Measurements from ENCODE around the gene CMC1. TPM values are rescaled to one million over a fixed set of nuclear protein-coding genes. Genes with fewer than 3 reads are reported as not detected.

The CMC1 gene
- total RNA-seq, 1 donor from 2014 or later: 8.9 TPM

DNA sequence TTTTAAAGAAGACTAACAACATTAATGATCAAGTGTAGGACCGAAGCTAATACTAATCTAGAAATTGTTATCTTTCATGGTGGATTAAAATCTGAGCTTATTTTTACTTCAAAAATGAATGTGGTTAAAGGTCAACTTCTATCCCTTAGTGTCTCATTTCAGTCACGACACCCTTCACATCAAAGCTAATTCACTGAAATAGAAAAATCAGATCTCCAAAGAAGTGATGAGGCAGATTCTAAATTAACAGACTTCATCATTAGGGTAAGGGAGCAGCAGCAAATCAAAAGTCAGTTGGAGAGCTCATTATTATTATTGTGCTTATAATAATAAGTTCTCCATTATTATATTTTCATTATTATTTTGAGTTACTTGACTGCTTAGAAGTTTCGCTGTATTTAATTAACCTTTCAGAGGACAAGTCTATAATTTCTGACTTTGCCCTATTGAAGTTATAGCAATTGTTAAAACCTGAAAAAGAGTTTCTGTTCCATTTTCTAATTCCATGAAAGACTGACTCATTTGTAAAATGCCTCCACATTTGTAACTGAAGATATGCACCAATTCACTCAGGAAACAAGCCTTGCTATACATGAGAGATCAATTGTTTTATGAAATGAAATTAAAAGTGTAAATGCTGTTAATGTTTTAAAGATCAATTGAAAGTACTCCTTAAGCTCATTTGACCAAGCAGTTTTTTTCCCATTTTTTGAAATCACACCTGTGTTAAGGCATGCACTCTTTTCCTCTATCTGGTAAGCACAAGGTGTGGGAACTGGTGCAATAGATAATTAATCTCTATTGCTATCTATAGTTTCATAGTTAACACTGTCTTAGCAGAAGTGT lies 23.1 kb upstream of the CMC1 start:
- Mint-ChIP-seq H3K4me3 (ENCODE audit: unreplicated experiment) (no peak overlapping the region), H3K27me3 (ENCODE audit: unreplicated experiment) (peaks cover 2% of the 10 kb centered on the region), H3K9me3 (ENCODE audit: unreplicated experiment) (no peaks in the 10 kb centered on the region), H3K36me3 (ENCODE audit: low read depth, unreplicated experiment) (no peaks in the 10 kb centered on the region), H3K27ac (ENCODE audit: unreplicated experiment) (no peak overlapping the region), H3K4me1 (ENCODE audit: unreplicated experiment) (no peaks in the 10 kb centered on the region)
- DNase-seq (ENCODE audit: low spot score): no peak
- TF ChIP-seq, protein P1, sequence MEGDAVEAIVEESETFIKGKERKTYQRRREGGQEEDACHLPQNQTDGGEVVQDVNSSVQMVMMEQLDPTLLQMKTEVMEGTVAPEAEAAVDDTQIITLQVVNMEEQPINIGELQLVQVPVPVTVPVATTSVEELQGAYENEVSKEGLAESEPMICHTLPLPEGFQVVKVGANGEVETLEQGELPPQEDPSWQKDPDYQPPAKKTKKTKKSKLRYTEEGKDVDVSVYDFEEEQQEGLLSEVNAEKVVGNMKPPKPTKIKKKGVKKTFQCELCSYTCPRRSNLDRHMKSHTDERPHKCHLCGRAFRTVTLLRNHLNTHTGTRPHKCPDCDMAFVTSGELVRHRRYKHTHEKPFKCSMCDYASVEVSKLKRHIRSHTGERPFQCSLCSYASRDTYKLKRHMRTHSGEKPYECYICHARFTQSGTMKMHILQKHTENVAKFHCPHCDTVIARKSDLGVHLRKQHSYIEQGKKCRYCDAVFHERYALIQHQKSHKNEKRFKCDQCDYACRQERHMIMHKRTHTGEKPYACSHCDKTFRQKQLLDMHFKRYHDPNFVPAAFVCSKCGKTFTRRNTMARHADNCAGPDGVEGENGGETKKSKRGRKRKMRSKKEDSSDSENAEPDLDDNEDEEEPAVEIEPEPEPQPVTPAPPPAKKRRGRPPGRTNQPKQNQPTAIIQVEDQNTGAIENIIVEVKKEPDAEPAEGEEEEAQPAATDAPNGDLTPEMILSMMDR (IDR thresholded peaks at IDR 0.05; ENCODE audit: unreplicated experiment): no peak

DNA sequence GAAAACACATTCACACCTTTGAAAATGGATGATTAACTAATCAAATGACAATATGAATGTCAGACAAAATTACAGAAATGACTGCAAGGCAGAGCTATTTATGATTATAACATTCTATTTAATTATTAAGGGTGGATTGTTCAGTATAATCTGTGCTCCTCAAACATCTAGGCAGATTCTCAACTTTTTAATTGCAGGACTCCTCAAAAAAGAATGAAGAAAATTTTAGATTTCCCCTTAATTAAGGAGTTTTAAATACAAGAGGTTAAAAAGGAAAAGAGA lies 22.6 kb upstream of the CMC1 start:
- no peak for DNase-seq (ENCODE audit: low spot score)
- H3K9me3 Mint-ChIP-seq (ENCODE audit: unreplicated experiment): no peaks in the 10 kb centered on the region
- H3K36me3 Mint-ChIP-seq (ENCODE audit: low read depth, unreplicated experiment): no peaks in the 10 kb centered on the region
- no peak overlapping the region for H3K4me3 Mint-ChIP-seq (ENCODE audit: unreplicated experiment)
- no peak overlapping the region for H3K27ac Mint-ChIP-seq (ENCODE audit: unreplicated experiment)
- TF ChIP-seq, protein P1 (IDR thresholded peaks at IDR 0.05; ENCODE audit: unreplicated experiment): no peak
- no peaks in the 10 kb centered on the region for H3K4me1 Mint-ChIP-seq (ENCODE audit: unreplicated experiment)
- peaks cover 2% of the 10 kb centered on the region for H3K27me3 Mint-ChIP-seq (ENCODE audit: unreplicated experiment)

DNA sequence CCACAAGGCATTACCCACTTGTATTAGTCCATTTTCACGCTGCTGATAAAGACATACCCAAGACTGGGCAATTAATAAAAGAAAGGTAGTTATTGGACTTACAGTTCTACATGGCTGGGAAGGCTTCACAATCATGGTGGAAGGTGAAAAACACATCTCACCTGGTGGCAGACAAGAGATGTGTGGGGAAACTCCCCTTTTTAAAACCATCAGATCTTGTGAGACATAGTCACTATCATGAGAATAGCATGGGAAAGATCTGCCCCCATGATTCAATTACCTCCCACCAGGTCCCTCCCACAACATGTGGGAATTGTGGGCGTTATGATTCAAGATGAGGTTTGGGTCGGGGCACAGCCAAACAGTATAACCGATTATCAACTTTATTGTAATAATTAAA lies 17.0 kb upstream of the CMC1 start:
- Mint-ChIP-seq H3K4me3 (ENCODE audit: unreplicated experiment) (no peak overlapping the region), H3K27ac (ENCODE audit: unreplicated experiment) (no peak overlapping the region), H3K4me1 (ENCODE audit: unreplicated experiment) (no peaks in the 10 kb centered on the region), H3K9me3 (ENCODE audit: unreplicated experiment) (no peaks in the 10 kb centered on the region), H3K27me3 (ENCODE audit: unreplicated experiment) (peaks cover under 1% of the 10 kb centered on the region), H3K36me3 (ENCODE audit: low read depth, unreplicated experiment) (no peaks in the 10 kb centered on the region)
- TF ChIP-seq, protein P1 (IDR thresholded peaks at IDR 0.05; ENCODE audit: unreplicated experiment): no peak
- no peak for DNase-seq (ENCODE audit: low spot score)

DNA sequence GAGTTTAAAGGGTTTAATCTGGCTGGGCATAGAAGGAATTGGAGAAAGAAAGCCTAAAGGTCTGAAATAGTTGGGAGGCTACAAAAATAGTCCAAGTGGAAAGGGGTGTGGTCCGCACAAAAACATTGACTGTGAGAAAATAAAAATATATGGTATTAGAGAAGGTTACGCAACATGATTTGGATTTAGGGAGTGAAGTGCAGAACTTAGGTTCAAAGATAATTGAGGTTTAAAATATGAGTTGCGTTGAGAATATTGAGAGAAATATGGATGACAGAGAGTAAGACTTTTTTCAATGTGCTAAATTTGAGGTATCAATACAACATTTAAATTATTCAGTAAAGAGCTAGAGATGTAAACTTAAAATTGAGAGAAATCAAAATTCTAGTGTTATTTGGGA lies 15.4 kb upstream of the CMC1 start:
- no peak overlapping the region for H3K4me3 Mint-ChIP-seq (ENCODE audit: unreplicated experiment)
- no peak for DNase-seq (ENCODE audit: low spot score)
- H3K4me1 Mint-ChIP-seq (ENCODE audit: unreplicated experiment): no peaks in the 10 kb centered on the region
- no peaks in the 10 kb centered on the region for H3K9me3 Mint-ChIP-seq (ENCODE audit: unreplicated experiment)
- H3K27me3 Mint-ChIP-seq (ENCODE audit: unreplicated experiment): no peaks in the 10 kb centered on the region
- H3K36me3 Mint-ChIP-seq (ENCODE audit: low read depth, unreplicated experiment): no peaks in the 10 kb centered on the region
- TF ChIP-seq, protein P1 (IDR thresholded peaks at IDR 0.05; ENCODE audit: unreplicated experiment): no peak
- H3K27ac Mint-ChIP-seq (ENCODE audit: unreplicated experiment): no peak overlapping the region

DNA sequence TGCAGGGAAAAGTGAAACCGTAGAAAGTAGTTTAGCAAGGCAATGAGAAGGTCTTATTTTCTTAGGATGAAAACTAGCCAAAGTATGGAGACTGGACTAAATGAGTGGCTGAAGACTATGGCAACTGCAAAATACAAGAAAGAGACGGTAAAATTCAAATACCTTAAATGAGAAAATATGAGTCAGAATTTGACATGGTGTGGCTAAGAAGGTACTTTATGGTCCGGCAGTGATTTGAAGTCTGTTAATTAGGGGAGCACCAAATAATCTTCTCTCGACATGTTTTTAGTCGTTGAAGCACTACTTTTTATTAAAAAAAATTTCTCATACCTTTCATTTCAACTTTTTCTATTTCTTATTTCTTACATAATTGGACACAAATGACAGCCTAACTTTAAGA lies 12.8 kb upstream of the CMC1 start:
- Mint-ChIP-seq H3K4me1 (ENCODE audit: unreplicated experiment) (no peaks in the 10 kb centered on the region), H3K9me3 (ENCODE audit: unreplicated experiment) (no peaks in the 10 kb centered on the region), H3K27ac (ENCODE audit: unreplicated experiment) (no peak overlapping the region), H3K4me3 (ENCODE audit: unreplicated experiment) (no peak overlapping the region), H3K36me3 (ENCODE audit: low read depth, unreplicated experiment) (no peaks in the 10 kb centered on the region), H3K27me3 (ENCODE audit: unreplicated experiment) (no peaks in the 10 kb centered on the region)
- TF ChIP-seq, protein P1 (IDR thresholded peaks at IDR 0.05; ENCODE audit: unreplicated experiment): no peak
- no peak for DNase-seq (ENCODE audit: low spot score)
